ENCODE results near the gene ST6GALNAC4. TPM values are rescaled to one million over a fixed set of nuclear protein-coding genes. Genes with fewer than 3 reads are reported as not detected.
A peak's percentile ranks its signal among the peaks of the same experiment; 100 is the strongest.
"Not testable (repeated sequence)": the region's sequence is repeated elsewhere in the genome, so short reads cannot be mapped to it uniquely, and the experiment has no call there.

ST6GALNAC4 gene
- total RNA-seq, 1 experiment from 2014 or later: 60.1 TPM

DNA sequence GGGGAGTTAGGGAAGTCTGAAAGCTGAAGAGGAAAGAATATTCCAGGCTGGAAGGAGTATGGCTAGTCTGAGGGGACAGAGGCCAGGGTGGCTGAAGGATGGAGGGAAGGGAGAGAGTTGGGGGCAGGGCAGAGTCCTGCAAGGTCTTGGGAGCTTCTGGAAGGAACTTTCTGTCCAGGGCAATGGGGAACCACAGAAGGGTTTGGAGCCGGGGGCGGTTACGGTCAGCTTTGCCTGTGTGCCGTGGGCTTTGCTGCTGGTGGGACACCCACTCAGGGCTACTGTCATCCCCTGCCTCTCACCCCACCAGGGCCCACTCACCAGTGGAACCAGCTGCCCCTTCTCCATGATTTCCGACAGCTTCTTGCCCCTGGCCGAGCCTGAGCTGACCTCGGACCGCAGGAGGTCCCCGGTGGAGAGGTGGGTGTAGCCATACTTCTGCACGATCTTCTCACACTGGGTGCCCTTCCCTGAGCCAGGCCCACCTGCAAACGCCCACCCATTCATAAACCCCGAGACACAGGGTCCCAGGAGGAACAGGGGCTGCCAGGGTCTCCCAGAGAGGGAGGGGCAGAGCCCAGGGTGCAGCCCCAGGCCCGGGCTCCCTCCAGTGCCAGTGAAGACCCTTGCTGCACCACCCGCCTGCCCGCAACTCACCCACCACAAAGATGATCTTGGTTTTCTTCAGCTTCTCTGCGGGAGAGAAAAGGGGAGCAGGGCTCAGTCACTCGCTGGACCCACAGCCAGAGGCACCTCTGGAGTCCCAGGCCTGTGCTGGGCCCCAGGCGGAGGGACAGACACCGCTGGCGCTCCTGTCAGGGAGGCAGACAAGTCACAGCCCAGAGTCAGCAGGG, 44.2 kb downstream of the ST6GALNAC4 start:
- no peak for DNase-seq (ENCODE audit: low spot score)

DNA sequence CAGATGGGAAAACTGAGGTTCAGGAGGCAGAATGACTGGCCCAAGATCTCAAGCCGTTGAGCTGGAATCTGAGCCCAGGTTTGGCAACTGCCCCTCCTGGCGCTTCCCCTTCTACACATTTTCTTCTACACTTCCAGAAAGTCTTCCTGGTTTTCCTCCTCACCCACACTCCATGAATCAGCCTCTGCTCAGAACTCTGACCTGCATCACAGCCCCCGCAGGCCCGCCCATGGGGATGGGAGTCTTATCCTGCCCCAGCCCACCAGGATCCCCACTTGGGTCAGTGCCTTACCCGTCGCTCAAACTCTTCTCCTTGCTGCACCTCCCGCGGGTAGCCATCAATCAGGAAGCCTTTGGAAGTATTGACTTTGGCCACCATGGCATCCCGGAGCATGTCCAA, 45.3 kb downstream of the ST6GALNAC4 start:
- DNase-seq (ENCODE audit: low spot score): no peak

DNA sequence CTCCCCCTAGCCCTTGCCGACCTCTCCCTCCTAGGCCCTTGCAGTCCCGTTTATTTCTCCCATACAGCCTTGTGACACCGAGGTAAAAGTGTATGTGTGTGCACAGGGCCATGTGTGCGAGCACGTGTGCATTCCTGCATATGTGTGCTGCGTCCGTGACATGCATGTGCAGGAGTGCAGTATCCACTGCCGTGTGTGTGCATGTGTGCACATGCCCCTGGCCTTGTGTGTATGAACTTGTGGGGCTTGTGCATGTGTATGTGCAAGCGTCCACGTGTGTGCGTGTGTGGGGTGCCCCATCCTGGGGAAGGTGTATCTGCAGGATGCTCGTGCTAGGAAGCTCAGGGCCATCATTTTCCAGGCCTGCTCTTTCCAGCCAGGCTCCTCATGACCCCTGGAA, 46.0 kb downstream of the ST6GALNAC4 start:
- DNase-seq (ENCODE audit: low spot score): no peak

DNA sequence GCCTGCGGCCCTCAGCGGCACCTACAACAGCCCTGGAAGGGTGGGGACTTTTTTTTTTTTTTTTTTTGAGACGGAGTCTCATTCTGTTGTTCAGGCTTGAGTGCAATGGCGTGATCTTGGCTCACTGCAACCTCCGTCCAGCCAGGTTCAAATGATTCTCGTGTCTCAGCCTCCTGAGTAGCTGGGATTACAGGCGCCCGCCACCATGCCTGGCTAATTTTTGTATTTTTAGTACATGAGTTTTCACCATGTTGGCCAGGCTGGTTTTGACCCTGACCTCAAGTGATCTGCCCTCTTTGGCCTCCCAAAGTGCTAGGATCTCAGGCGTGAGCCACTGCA, 46.7 kb downstream of the ST6GALNAC4 start:
- DNase-seq (ENCODE audit: low spot score): not testable (repeated sequence)

DNA sequence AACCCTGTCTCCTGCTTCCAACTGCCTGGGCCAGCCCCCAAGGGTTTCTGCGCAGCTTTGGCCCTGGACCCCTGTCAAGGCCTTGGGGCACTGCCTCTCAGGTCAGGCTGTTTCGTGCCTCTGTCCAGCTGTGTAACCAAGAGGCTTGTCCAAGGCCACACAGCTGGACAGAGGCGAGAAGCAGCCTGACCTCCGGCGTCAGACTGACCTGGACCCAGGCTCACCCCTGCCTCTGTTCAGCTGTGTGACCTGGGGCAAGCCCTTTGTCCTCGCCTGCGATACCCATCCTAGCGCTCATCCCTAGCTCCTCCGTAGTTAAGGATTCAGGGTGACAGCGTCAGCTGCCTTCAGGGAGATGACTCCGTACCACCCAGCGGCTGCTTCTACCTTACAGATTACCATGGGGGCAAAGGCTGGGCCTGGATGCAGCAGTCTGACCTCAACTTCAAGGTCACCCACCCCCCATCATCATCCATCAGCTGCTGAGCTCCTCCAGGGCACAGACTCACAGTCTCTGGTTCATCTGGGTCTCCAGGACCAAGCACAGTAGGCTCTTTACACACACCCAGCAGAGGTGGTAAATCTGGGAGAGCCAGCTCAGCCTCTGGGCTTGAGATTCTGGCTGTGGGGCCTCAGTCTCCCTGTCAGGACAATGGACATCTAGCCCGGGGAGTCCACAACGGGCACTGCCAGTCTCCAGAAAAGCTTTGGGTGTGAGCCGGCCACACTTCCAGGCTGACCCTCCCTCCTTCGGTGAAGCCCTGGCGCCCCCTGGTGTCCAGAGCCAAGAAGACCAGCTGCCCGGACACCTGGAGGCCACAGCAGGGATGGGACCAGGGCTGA, 47.3 kb downstream of the ST6GALNAC4 start:
- DNase-seq (ENCODE audit: low spot score): peak; percentile 94

DNA sequence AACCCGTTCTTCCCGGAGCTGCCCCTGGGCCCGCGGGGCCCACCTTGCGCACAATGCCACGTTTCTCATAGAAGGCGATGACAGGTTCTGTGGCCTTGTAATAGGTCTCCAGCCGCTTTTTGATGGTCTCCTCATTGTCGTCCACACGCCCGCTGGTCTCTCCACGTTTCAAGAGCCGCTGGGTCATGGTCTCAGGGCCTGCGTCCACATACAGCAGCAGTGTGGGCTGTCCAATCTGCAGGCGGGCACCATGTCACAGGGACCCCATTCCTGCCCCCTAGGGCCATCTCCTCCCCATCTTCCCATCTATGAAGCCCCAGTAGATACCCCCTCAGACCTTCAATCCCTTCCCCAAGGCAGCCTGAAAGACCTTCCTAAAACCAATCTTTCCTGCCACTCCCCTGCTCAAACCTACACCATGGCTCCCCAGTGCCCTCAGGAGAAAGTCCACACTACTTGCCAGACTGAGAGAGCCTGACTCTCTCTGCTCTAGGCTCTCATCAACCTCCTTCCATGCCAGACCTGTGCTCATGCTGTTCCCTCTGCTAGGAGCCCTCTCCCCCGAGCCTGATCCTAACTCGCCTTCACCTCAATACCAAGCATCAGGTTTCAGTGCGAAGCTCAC, 48.5 kb downstream of the ST6GALNAC4 start:
- DNase-seq (ENCODE audit: low spot score): no peak

DNA sequence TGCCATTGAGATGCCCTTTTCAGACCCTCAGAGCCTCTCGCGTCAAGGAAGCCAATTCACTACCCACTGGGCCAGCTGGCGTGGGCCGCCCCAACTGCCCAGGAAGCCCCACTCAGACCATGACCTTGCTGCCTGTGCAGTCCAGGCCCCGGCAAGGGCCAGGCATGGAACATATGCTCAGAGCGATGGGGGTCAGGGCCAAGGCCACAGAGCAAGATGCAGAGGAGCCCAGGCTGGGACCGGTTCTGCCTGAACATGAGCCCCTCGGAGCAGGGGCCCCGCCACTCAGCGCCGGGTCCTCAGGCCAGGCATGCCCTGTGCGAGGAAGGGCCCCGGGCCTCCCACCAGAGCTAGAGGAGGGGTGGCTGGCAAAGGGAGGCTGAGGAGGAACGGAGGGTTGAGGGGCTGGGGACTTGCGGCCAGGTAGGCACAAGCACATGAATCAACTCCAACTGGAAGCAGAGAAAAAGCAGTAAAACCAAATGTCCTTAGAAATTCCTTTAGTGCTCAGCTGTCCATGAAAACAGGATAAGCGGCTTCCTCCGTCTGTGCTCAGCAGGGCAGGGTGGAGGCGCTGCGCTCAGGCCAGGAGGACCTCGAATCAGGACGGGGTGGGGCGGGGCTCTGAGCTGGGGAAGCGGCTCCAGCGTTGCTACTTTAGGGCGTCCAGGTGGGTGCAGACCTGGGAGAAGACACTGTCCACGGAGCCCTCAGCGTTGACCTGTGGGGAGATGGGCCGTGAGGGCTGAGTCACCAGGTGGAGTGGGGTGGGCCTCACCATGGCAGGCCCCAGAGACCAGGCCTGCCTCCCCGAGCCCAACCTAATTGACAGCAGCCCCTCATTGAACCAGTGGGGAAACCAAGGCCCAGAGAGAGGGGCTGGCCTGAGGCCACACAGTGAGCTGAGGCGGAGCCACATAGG, 49.2 kb downstream of the ST6GALNAC4 start:
- no peak for DNase-seq (ENCODE audit: low spot score)

DNA sequence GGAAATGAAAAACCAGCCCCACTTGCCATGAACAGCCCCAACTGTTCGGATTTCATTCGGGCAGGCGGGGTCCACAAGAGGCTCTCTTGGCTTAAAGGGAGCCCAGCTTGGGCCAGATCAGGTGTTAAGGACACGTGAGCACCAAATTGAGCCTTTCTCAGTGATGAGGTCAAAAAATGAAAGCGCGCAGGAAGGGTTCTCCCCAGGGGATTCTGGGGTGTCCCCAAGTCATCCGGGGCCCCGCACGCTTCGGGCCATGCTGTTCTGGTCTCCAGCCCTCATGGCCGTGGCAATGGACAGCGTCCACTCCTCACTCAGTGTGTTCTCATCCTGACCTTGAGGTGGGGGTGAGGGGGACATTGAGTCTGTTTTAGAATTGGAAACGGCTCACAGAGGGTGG, 50.3 kb downstream of the ST6GALNAC4 start:
- no peak for DNase-seq (ENCODE audit: low spot score)

DNA sequence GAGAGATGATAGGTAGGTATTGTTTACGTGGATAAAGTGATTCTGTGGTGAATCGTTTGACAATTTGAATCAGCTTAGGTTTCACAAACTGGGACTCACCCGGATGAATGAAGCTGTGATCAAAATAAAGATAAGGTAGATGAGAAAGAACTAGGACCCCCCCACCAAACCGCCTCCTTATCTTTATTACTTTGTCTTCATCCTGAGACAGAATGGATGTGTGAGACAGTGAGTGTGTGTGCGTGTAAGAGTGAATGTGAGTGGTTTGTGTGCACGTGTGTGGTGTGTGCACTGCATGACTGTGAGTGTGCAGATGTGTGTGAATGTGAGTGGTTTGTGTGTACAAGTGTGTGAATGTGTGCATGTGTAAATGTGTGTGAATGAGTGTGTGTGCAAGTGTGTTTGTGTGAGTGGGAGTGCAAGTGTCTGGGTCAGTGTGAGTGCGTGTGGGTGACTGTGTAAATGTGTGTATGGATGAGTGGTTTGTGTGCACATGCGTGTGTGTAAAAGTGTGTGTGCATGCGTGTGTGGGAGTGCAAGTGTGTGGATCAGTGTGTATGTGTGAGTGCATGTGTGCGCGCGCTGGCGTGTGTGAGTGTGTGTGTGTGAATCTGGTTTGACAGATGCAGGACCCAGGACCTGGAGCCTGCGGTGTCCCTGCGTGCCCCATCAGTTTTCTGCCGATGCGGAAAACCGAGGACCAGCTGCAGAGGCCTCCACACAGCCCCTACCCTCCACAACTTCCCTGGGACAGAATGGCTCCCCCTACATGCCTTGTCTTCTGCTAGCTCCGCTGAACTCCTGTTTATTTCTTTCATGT, 51.0 kb downstream of the ST6GALNAC4 start:
- DNase-seq (ENCODE audit: low spot score): no peak

DNA sequence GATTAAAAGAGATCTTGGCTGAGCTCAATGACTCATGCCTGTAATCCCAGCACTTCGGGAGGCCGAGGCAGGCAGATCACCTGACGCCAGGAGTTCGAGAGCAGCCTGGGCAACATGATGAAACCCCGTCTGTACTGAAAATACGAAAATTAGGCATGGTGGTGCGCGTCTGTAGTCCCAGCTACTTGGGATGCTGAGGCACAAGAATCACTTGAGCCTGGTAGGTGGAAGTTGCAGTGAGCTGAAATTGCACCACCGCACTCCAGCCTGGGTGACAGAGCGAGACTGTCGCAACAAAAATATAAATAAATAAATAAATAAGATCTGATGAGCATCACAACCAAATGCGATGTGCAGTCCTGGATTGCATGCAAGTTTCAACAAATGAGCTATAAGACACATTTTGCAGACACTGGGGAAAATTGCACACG, 53.6 kb downstream of the ST6GALNAC4 start:
- DNase-seq (ENCODE audit: low spot score): no peak

DNA sequence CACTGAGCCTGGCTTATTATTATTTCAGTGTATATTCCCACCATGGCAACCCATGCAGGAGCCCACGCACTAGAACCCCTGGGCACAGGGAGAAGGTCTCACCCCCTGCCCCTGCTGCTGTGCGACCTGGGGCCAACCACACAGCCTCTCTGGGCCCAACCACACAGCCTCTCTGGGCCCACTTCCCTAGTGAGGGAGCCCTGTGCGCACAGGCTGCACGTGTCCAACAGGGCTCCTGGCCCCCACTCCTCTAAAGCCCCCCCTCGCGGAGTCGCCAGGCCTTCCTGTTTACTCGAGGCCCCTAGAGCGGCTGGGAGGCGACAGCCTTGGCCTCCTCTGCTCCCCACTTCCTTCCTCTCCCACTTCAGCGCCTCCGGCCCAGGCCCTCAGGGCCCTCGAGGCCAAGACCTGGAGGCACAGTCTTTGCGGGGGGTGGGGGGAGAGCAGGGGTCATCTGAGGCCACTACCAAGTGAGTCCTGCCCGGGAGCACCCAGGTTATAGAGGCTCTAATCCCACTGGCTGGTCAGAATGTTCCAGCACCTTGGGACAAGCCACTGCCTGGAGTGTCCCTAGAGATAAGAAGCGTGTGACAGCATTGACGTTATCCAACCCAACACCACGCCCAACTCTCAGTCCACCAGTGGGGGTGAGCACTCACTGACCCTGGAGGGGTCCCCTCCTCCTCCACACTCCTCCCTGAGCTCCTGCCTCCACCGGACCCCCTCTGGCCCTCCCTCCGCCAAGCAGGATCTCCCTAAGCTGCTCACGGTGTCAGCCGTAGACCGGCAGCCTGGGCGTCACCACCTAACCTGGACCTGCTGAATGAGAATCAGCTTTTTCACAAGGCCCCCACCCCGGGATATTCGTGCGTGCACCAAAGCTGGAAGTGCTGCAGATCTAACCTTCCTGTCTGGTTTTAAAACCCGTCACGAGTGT, 54.5 kb downstream of the ST6GALNAC4 start:
- no peak for DNase-seq (ENCODE audit: low spot score)

DNA sequence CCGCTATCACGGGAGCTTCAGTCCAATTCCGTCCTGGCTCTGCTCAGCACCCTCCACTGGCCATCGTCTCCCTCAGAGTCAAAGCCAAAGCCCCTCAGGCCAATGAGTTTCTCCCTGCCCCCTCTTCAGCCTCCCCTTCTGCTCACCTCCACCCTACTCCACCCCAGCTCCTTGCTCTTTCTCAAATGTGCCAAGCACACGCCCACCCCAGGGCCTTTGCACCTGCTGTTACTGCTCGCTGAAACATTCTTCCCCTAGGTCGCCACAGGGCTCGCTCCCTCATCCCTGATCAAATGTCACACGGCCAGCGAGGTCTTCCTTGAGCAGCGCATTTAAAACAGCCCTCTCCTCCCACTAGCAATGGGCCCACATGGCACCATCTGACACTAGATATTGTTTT, 56.1 kb downstream of the ST6GALNAC4 start:
- DNase-seq (ENCODE audit: low spot score): no peak

DNA sequence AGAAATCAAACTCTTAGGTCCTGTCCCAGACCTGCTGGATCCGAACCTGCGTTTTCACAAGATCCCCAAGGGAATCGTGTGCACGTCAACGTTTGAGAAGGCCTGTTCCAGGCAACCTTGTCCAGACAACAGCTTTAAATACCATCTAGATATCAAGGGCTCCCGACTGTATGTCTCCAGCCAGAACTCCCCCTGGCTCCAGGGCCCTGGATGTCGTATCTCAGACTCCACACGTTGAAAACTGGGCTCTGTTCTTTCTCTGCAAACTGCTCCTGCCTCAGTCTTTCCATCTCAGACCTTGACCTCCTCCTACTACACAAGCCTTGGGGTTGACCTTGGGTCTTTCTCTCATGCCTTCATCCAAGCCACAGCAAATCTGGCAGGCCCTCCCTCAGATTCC, 56.6 kb downstream of the ST6GALNAC4 start:
- no peak for DNase-seq (ENCODE audit: low spot score)

DNA sequence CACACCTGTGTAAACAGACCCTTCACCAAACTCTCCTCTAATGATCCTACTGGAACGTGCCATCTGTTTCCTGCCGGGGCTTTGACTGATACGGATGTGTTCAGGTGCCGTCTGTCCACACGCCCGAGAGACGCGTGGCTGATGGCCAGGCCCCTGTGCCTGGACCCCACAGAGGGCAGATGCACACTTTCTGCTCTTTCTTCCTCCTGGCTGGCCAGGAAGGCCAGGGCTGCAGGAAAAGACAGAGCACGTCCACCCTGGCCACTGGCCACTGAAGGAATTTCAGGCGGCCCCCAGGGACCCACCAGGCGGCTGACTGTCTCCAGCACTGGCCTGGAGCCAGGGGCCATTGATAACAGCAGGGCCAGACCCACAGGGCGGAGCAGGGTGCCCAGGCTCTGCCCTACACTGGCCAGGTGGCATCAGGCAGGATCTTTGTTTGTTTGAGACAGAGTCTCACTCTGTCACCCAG, 58.8 kb downstream of the ST6GALNAC4 start:
- peak; percentile 42 for DNase-seq (ENCODE audit: low spot score)

Small RNA genes lying within 50 kb of the gene (small RNA-seq; reads per million reads assigned to genes)
- not detected for gene MIR4672

Other genes starting within 250 kb of the ST6GALNAC4 start
- gene CFAP157, start 210.1 kb downstream of the ST6GALNAC4 start, total RNA-seq (2014; rRNA removed; shearing (Covaris generic)): 0.26 and 0.28 TPM in 2 replicates
- gene PTRH1, start 201.4 kb downstream of the ST6GALNAC4 start, total RNA-seq (2014; rRNA removed; shearing (Covaris generic)): 45.5 and 49.6 TPM in 2 replicates
- not detected in 2 replicates for gene TTC16, start 201.0 kb downstream of the ST6GALNAC4 start, total RNA-seq (2014; rRNA removed; shearing (Covaris generic))
- 14.3 and 18.9 TPM in 2 replicates for gene TOR2A, start 181.7 kb downstream of the ST6GALNAC4 start, total RNA-seq (2014; rRNA removed; shearing (Covaris generic))
- gene SH2D3C, start 138.4 kb downstream of the ST6GALNAC4 start, total RNA-seq (2014; rRNA removed; shearing (Covaris generic)): not detected in 2 replicates
- 42.6 and 45.4 TPM in 2 replicates for gene CDK9, start 131.0 kb downstream of the ST6GALNAC4 start, total RNA-seq (2014; rRNA removed; shearing (Covaris generic))
- gene FPGS, start 114.2 kb downstream of the ST6GALNAC4 start, total RNA-seq (2014; rRNA removed; shearing (Covaris generic)): 180 and 200 TPM in 2 replicates
- 6.1 and 6.4 TPM in 2 replicates for gene ENG, start 62.4 kb downstream of the ST6GALNAC4 start, total RNA-seq (2014; rRNA removed; shearing (Covaris generic))
- gene AK1, start 39.4 kb downstream of the ST6GALNAC4 start, total RNA-seq (2014; rRNA removed; shearing (Covaris generic)): 85.0 and 101 TPM in 2 replicates
- 14.5 and 16.6 TPM in 2 replicates for gene ST6GALNAC6, start 17.4 kb downstream of the ST6GALNAC4 start, total RNA-seq (2014; rRNA removed; shearing (Covaris generic))
- 1.2 and 3.8 TPM in 2 replicates for gene PIP5KL1, start 13.7 kb upstream of the ST6GALNAC4 start, total RNA-seq (2014; rRNA removed; shearing (Covaris generic))
- gene DPM2, start 20.8 kb upstream of the ST6GALNAC4 start, total RNA-seq (2014; rRNA removed; shearing (Covaris generic)): 44.3 and 47.0 TPM in 2 replicates
- gene EEIG1, start 63.9 kb upstream of the ST6GALNAC4 start, total RNA-seq (2014; rRNA removed; shearing (Covaris generic)): 36.0 and 45.3 TPM in 2 replicates
- 17.3 and 17.9 TPM in 2 replicates for gene NAIF1, start 150.3 kb upstream of the ST6GALNAC4 start, total RNA-seq (2014; rRNA removed; shearing (Covaris generic))
- gene SLC25A25, start 151.2 kb upstream of the ST6GALNAC4 start, total RNA-seq (2014; rRNA removed; shearing (Covaris generic)): 88.1 and 94.8 TPM in 2 replicates
- gene PTGES2, start 210.7 kb upstream of the ST6GALNAC4 start, total RNA-seq (2014; rRNA removed; shearing (Covaris generic)): 365 and 392 TPM in 2 replicates
- 221 and 241 TPM in 2 replicates for gene LCN2, start 232.4 kb upstream of the ST6GALNAC4 start, total RNA-seq (2014; rRNA removed; shearing (Covaris generic))
- gene BBLN, start 243.2 kb upstream of the ST6GALNAC4 start, total RNA-seq (2014; rRNA removed; shearing (Covaris generic)): 439 and 565 TPM in 2 replicates

Data from HT-29 (cell line).